Fibroblast of mammary gland (primary cell): Measurements from ENCODE around the gene RRP9.

Experiments used
- DNase-seq: peaks from one replicate; pipeline ENCODE4 v3.0.0-alpha.2; 2010; ENCODE audit warnings: low read depth
- H3K4me3 ChIP-seq: 2 replicates; pipeline ENCODE4 v1.5.1; 2011; ENCODE audit warnings: low read depth, mild to moderate bottlenecking, low read length, moderate library complexity; ENCODE audit not compliant: control insufficient read depth
- TF ChIP-seq, protein P1 (sequence below): conservative IDR thresholded peaks from 2 replicates; pipeline ENCODE4 v1.5.1; 2011; ENCODE audit warnings: low read depth, low read length, inconsistent platforms; ENCODE audit not compliant: control insufficient read depth, insufficient read depth

RRP9 gene

DNA sequence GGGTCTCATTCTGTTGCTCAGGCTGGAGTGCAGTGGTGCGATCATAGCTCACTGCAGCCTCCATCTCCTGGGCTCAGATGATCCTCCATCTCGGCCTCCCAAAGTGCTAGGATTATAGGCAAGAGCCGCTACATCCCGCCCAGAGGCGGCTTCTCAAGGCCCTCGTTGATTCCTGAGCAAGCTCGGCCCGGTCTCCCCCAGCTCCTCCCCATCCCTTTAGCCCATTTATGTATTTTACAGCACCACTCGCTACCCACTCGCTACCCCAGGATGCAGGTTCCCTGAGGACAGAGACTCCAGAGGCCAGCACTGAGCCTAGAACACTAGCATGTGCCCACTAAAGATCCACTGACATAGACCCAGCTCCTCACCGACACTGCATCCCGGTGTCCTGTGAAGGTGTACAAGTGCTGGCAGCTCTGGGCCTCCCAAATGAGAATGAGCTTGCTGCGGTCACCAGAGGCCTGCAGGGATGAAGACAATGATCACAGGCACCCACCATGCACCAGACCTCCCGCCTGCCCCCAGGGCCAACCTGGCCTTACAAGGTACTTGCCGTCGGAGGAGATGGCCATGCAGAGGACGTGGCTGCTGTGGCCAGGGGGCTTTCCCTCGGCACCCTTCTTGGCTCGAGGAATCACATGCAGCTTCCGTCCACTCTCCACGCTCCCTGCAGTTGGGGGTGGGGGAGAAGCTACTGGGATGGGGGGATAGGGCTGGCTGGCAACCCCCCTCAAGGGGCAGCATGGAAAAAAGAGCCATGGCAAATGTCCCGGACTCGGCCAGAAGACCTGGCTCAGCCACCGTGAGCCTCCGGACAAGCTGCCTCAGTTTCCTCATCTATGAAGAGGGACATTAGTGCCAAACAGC is 5.6 kb downstream of the RRP9 start:
- no peak overlapping the region for H3K4me3 ChIP-seq
- TF ChIP-seq, protein P1, sequence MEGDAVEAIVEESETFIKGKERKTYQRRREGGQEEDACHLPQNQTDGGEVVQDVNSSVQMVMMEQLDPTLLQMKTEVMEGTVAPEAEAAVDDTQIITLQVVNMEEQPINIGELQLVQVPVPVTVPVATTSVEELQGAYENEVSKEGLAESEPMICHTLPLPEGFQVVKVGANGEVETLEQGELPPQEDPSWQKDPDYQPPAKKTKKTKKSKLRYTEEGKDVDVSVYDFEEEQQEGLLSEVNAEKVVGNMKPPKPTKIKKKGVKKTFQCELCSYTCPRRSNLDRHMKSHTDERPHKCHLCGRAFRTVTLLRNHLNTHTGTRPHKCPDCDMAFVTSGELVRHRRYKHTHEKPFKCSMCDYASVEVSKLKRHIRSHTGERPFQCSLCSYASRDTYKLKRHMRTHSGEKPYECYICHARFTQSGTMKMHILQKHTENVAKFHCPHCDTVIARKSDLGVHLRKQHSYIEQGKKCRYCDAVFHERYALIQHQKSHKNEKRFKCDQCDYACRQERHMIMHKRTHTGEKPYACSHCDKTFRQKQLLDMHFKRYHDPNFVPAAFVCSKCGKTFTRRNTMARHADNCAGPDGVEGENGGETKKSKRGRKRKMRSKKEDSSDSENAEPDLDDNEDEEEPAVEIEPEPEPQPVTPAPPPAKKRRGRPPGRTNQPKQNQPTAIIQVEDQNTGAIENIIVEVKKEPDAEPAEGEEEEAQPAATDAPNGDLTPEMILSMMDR: no peak
- DNase-seq: no peak

- no peak overlapping the region for H3K4me3 ChIP-seq
- DNase-seq: no peak
- TF ChIP-seq, protein P1: no peak
Observed at GRCh38 chr3:51934991-51935885, 6.5 kb downstream of the RRP9 start.

DNA sequence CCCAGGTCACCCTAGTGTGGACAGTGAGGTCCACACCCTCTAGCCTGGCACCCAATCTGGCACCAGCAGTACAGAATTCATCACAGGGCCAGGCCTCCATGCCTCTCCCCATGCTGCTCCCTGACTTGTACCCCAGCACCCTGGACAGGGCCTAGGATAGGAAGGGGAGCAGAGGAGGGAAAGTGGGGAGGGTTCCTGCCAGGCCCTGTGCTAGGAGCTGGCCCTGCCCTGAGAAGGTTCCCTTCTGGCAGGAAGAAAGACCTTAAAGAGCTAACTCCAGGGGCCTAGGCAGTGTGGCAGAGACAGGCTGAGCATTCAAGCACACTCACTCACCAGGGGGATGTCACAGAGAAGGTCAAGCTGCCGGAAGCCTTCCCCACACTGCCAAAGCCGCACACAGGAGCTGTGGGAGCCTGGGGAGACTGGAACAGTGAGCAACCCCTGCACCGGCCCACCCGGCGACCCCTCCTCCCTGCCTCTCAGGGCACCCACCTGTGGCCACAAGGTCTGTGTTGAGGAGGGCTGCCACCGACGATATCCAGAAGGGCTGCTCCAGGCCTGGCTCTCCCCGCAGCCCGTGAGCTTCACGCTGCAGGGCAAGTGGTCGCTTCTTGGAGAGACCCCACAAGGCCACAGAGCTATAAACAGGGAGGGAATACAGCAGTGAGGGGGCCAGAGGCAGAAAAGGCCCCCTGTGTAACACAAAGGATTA is 7.4 kb downstream of the RRP9 start:
- DNase-seq: no peak
- no peak overlapping the region for H3K4me3 ChIP-seq
- TF ChIP-seq, protein P1: no peak

DNA sequence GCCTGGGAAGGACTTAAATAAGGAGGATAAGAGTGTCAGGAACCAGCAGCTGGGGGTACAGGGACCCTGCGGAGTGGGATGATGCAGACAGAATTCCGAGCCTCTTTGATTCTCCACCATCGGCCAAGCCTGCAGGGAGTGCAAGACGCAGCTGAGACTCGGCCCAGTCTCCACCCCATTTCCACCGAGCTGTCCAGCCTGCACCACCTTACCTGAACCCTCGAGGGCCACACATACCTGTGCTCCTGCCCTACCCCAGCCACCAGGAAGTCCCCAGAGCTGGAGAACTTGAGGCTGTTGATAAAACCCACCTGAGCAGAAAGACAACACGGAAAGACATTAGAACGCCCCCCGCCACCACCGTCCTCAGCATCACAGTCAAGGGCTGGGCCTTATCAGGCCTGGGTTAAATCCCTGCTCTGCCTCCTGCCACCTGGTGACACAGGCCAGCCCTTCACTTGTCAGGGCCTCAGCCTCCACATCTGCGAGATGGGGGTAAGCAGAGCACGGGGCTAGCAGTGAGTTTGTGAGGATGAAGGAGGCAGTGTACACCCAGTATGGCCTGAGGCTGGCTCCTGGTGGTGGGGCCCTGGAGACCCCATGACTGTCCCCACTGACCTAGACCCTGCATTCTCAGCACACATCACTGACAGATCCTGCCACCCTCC is 8.1 kb downstream of the RRP9 start:
- TF ChIP-seq, protein P1: no peak

GRCh38 chr3:51932471-51933370 is 9.0 kb downstream of the RRP9 start:
- TF ChIP-seq, protein P1: no peak
- no peak for DNase-seq
- H3K4me3 ChIP-seq: no peak overlapping the region

More for the DNA sequence above, 8.1 kb downstream of the RRP9 start:
- no peak for DNase-seq
- H3K4me3 ChIP-seq: no peak overlapping the region
